ENCODE measurements around the gene PLSCR3.

PLSCR3 gene

GRCh38 chr17:7354262-7354843 is 40.0 kb downstream of the PLSCR3 start:
- Histone ChIP-seq H3K4me3 (ENCODE audit: low read depth in 1 of 2, low read length in 2 of 2) (no peak overlapping the region), H3K36me3 (ENCODE audit: control insufficient read depth in 1 of 2, insufficient read depth in 2 of 2, low read length in 2 of 2) (peaks cover 0 to 9% of the 10 kb centered on the region in 2 donors), H3K4me1 (ENCODE audit: control insufficient read depth in 1 of 2, insufficient read depth in 2 of 2, low read length in 2 of 2) (peaks cover 20 to 50% of the 10 kb centered on the region in 2 donors), H3K27ac (ENCODE audit: low read length) (no peak overlapping the region), H3K9me3 (ENCODE audit: control insufficient read depth in 1 of 2, low read length in 2 of 2) (no peaks in the 10 kb centered on the region), H3K27me3 (ENCODE audit: low read depth, low read length) (no peaks in the 10 kb centered on the region)

- Histone ChIP-seq H3K9me3 (ENCODE audit: control insufficient read depth in 1 of 2, low read length in 2 of 2) (no peaks in the 10 kb centered on the region), H3K4me3 (ENCODE audit: low read depth in 1 of 2, low read length in 2 of 2) (peak overlapping the region; percentile 75 to 82), H3K36me3 (ENCODE audit: control insufficient read depth in 1 of 2, insufficient read depth in 2 of 2, low read length in 2 of 2) (peaks cover 0 to 9% of the 10 kb centered on the region in 2 donors), H3K4me1 (ENCODE audit: control insufficient read depth in 1 of 2, insufficient read depth in 2 of 2, low read length in 2 of 2) (peaks cover 20 to 57% of the 10 kb centered on the region in 2 donors), H3K27ac (ENCODE audit: low read length) (no peak overlapping the region), H3K27me3 (ENCODE audit: low read depth, low read length) (no peaks in the 10 kb centered on the region)
Measured at GRCh38 chr17:7352910-7353635, 41.3 kb downstream of the PLSCR3 start.

- H3K27ac ChIP-seq (ENCODE audit: low read length), result peak overlapping the region; percentile 82
- H3K27me3 ChIP-seq (ENCODE audit: low read depth, low read length), result no peaks in the 10 kb centered on the region
- H3K36me3 ChIP-seq (ENCODE audit: control insufficient read depth in 1 of 2, insufficient read depth in 2 of 2, low read length in 2 of 2), result peaks cover 0 to 9% of the 10 kb centered on the region in 2 donors
- peak overlapping the region; percentile 75 to 82 for H3K4me3 ChIP-seq (ENCODE audit: low read depth in 1 of 2, low read length in 2 of 2)
- H3K4me1 ChIP-seq (ENCODE audit: control insufficient read depth in 1 of 2, insufficient read depth in 2 of 2, low read length in 2 of 2), result peaks cover 20 to 58% of the 10 kb centered on the region in 2 donors
- H3K9me3 ChIP-seq (ENCODE audit: control insufficient read depth in 1 of 2, low read length in 2 of 2), result no peaks in the 10 kb centered on the region
Measured at GRCh38 chr17:7352503-7352889, 41.8 kb downstream of the PLSCR3 start.

GRCh38 chr17:7351665-7352502 is 42.4 kb downstream of the PLSCR3 start, which contains the start of gene KCTD11:
TSS of gene KCTD11 (plus strand) at chr17:7352162.
- no peaks in the 10 kb centered on the region for H3K9me3 ChIP-seq (ENCODE audit: control insufficient read depth in 1 of 2, low read length in 2 of 2)
- no peaks in the 10 kb centered on the region for H3K27me3 ChIP-seq (ENCODE audit: low read depth, low read length)
- peak within 1 kb of the TSS; percentile 87 for H3K27ac ChIP-seq (ENCODE audit: low read length)
- H3K4me1 ChIP-seq (ENCODE audit: control insufficient read depth in 1 of 2, insufficient read depth in 2 of 2, low read length in 2 of 2), result peaks cover 20 to 58% of the 10 kb centered on the region in 2 donors
- peaks cover 0 to 9% of the 10 kb centered on the region in 2 donors for H3K36me3 ChIP-seq (ENCODE audit: control insufficient read depth in 1 of 2, insufficient read depth in 2 of 2, low read length in 2 of 2)
- H3K4me3 ChIP-seq (ENCODE audit: low read depth in 1 of 2, low read length in 2 of 2), result peak within 1 kb of the TSS; percentile 75 to 82

GRCh38 chr17:7348478-7349242 is 45.7 kb downstream of the PLSCR3 start:
- no peak overlapping the region for H3K4me3 ChIP-seq (ENCODE audit: low read depth in 1 of 2, low read length in 2 of 2)
- H3K9me3 ChIP-seq (ENCODE audit: control insufficient read depth in 1 of 2, low read length in 2 of 2), result no peaks in the 10 kb centered on the region
- H3K27ac ChIP-seq (ENCODE audit: low read length), result no peak overlapping the region
- H3K27me3 ChIP-seq (ENCODE audit: low read depth, low read length), result no peaks in the 10 kb centered on the region
- peaks cover 0 to 9% of the 10 kb centered on the region in 2 donors for H3K36me3 ChIP-seq (ENCODE audit: control insufficient read depth in 1 of 2, insufficient read depth in 2 of 2, low read length in 2 of 2)
- peaks cover 11 to 37% of the 10 kb centered on the region in 2 donors for H3K4me1 ChIP-seq (ENCODE audit: control insufficient read depth in 1 of 2, insufficient read depth in 2 of 2, low read length in 2 of 2)

- no peaks in the 10 kb centered on the region for H3K9me3 ChIP-seq (ENCODE audit: control insufficient read depth in 1 of 2, low read length in 2 of 2)
- H3K4me3 ChIP-seq (ENCODE audit: low read depth in 1 of 2, low read length in 2 of 2), result no peak overlapping the region
- no peak overlapping the region for H3K27ac ChIP-seq (ENCODE audit: low read length)
- H3K36me3 ChIP-seq (ENCODE audit: control insufficient read depth in 1 of 2, insufficient read depth in 2 of 2, low read length in 2 of 2), result peaks cover 0 to 9% of the 10 kb centered on the region in 2 donors
- H3K27me3 ChIP-seq (ENCODE audit: low read depth, low read length), result no peaks in the 10 kb centered on the region
- H3K4me1 ChIP-seq (ENCODE audit: control insufficient read depth in 1 of 2, insufficient read depth in 2 of 2, low read length in 2 of 2), result peaks cover 9 to 29% of the 10 kb centered on the region in 2 donors
Measured at GRCh38 chr17:7347630-7348477, 46.5 kb downstream of the PLSCR3 start.

GRCh38 chr17:7346761-7347614 is 47.3 kb downstream of the PLSCR3 start:
- Histone ChIP-seq H3K36me3 (ENCODE audit: control insufficient read depth in 1 of 2, insufficient read depth in 2 of 2, low read length in 2 of 2) (peaks cover 0 to 6% of the 10 kb centered on the region in 2 donors), H3K27ac (ENCODE audit: low read length) (no peak overlapping the region)

GRCh38 chr17:7343250-7343649 is 51.1 kb downstream of the PLSCR3 start:
- Histone ChIP-seq H3K27ac (ENCODE audit: low read length) (no peak overlapping the region), H3K36me3 (ENCODE audit: control insufficient read depth in 1 of 2, insufficient read depth in 2 of 2, low read length in 2 of 2) (no peaks in the 10 kb centered on the region)

More at GRCh38 chr17:7346761-7347614, 47.3 kb downstream of the PLSCR3 start:
- no peaks in the 10 kb centered on the region for H3K27me3 ChIP-seq (ENCODE audit: low read depth, low read length)
- H3K4me3 ChIP-seq (ENCODE audit: low read depth in 1 of 2, low read length in 2 of 2), result no peak overlapping the region
- H3K4me1 ChIP-seq (ENCODE audit: control insufficient read depth in 1 of 2, insufficient read depth in 2 of 2, low read length in 2 of 2), result peaks cover 5 to 23% of the 10 kb centered on the region in 2 donors
- H3K9me3 ChIP-seq (ENCODE audit: control insufficient read depth in 1 of 2, low read length in 2 of 2), result no peaks in the 10 kb centered on the region

GRCh38 chr17:7341842-7342241 is 52.5 kb downstream of the PLSCR3 start:
- Histone ChIP-seq H3K9me3 (ENCODE audit: control insufficient read depth in 1 of 2, low read length in 2 of 2) (no peaks in the 10 kb centered on the region), H3K4me1 (ENCODE audit: control insufficient read depth in 1 of 2, insufficient read depth in 2 of 2, low read length in 2 of 2) (no peaks in the 10 kb centered on the region), H3K4me3 (ENCODE audit: low read depth in 1 of 2, low read length in 2 of 2) (no peak overlapping the region), H3K36me3 (ENCODE audit: control insufficient read depth in 1 of 2, insufficient read depth in 2 of 2, low read length in 2 of 2) (no peaks in the 10 kb centered on the region), H3K27me3 (ENCODE audit: low read depth, low read length) (peaks cover 4% of the 10 kb centered on the region), H3K27ac (ENCODE audit: low read length) (no peak overlapping the region)

More at GRCh38 chr17:7343250-7343649, 51.1 kb downstream of the PLSCR3 start:
- Histone ChIP-seq H3K9me3 (ENCODE audit: control insufficient read depth in 1 of 2, low read length in 2 of 2) (no peaks in the 10 kb centered on the region), H3K4me3 (ENCODE audit: low read depth in 1 of 2, low read length in 2 of 2) (no peak overlapping the region), H3K4me1 (ENCODE audit: control insufficient read depth in 1 of 2, insufficient read depth in 2 of 2, low read length in 2 of 2) (peaks cover 0 to 2% of the 10 kb centered on the region in 2 donors), H3K27me3 (ENCODE audit: low read depth, low read length) (peaks cover 4% of the 10 kb centered on the region)
